Esophagus squamous epithelium (tissue), 5 donors: Measurements from ENCODE around the gene C12orf60. TPM values are rescaled to one million over a fixed set of nuclear protein-coding genes. Genes with fewer than 3 reads are reported as not detected.

Source experiments
- DNase-seq: peaks from one replicate; lab custom pipeline; 2025; lab: John Stamatoyannopoulos, UW
- H3K27ac ChIP-seq, 4 donors: fragments of 200-600 bp; sonication (generic); one replicate each; pipeline ENCODE4 v1.5.1; 2016 to 2019; ENCODE audit warnings: mild to moderate bottlenecking in 1 of 4
- H3K27me3 ChIP-seq, 4 donors: fragments of 200-600 bp; sonication (generic); 1 replicate in 3 of 4; 2 replicates in 1 of 4; pipeline versions ENCODE4 v1.5.1 to v1.6.0; 2017 to 2021; ENCODE audit warnings: antibody characterized with exemption in 1 of 4
- H3K36me3 ChIP-seq, 3 donors: fragments of 200-600 bp; sonication (generic); one replicate each; pipeline ENCODE4 v1.5.1; 2016 to 2019
- H3K4me1 ChIP-seq, 3 donors: fragments of 200-600 bp; sonication (generic); one replicate each; pipeline ENCODE4 v1.5.1; 2017 to 2019
- H3K4me3 ChIP-seq, 4 donors: fragments of 200-600 bp; sonication (generic); 1 replicate in 3 of 4; 2 replicates in 1 of 4; pipeline ENCODE4 v1.5.1; 2016 to 2019; ENCODE audit warnings: mild to moderate bottlenecking in 2 of 4, moderate library complexity in 1 of 4
- H3K9me3 ChIP-seq, 3 donors: fragments of 200-600 bp; sonication (generic); one replicate each; pipeline ENCODE4 v1.5.1; 2016 to 2019
- POLR2A ChIP-seq, 4 donors: fragments of 450-650 bp; IDR thresholded peaks; one replicate each; pipeline ENCODE4 v1.6.1; 2017; ENCODE audit warnings: antibody characterized with exemption in 4 of 4, mild to moderate bottlenecking in 4 of 4, moderate library complexity in 3 of 4
- WGBS, 2 donors: methylation state at CpG; one replicate each; pipeline ENCODE4 v1.1.5; 2018; 5-methylcytosine and 5-hydroxymethylcytosine counted together
- intact Hi-C: fragments of 100-400 bp; cut with DNase I; formaldehyde crosslinking; loops from one replicate; pipeline ENCODE4 v1.15.0; 2022
- total RNA-seq, 4 donors: library from RNA; depleted of rRNA; stranded (reverse); fragments of >200 nt; gene quantifications; one replicate each; pipeline ENCODE4 v1.1.0, GENCODE V29; 2016
- TF ChIP-seq, protein P1 (sequence below), 6 experiments: fragments of 450-650 bp in 4 of 6; fragments of 200-600 bp in 2 of 6; sonication (generic) in 2 of 6; IDR thresholded peaks; one replicate each; pipeline ENCODE4 v1.5.1; 2016 to 2019; ENCODE audit warnings: antibody characterized with exemption in 6 of 6, mild to moderate bottlenecking in 4 of 6, moderate library complexity in 4 of 6
- donor health status: DM: yes; HTN: yes; CAD: no.

C12orf60 gene
- total RNA-seq, 4 donors from 2014 or later = 0.15 to 2.6 (median 0.65) TPM

DNA sequence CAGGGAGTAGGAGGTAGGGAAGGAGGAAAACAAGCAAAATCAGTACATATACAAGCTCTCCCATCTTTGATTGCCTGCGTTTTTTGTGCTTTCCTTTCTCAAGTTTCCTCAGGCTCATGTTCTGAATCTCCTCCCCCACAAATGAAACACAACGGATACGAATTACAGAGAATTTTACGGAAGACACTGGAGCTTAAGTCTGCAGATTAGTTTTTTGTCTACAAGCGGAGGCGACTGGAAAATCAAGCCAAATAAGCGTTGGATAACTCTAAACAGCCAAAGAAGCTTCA, 804 bp upstream of the C12orf60 start:
- peaks cover 4 to 38% (median 11%) of the 10 kb centered on the region in 3 donors for H3K4me1 ChIP-seq
- H3K9me3 ChIP-seq = no peaks in the 10 kb centered on the region
- H3K4me3 ChIP-seq = peak overlapping the region; percentile 68 to 95 (median 88)
- TF ChIP-seq, protein P1, sequence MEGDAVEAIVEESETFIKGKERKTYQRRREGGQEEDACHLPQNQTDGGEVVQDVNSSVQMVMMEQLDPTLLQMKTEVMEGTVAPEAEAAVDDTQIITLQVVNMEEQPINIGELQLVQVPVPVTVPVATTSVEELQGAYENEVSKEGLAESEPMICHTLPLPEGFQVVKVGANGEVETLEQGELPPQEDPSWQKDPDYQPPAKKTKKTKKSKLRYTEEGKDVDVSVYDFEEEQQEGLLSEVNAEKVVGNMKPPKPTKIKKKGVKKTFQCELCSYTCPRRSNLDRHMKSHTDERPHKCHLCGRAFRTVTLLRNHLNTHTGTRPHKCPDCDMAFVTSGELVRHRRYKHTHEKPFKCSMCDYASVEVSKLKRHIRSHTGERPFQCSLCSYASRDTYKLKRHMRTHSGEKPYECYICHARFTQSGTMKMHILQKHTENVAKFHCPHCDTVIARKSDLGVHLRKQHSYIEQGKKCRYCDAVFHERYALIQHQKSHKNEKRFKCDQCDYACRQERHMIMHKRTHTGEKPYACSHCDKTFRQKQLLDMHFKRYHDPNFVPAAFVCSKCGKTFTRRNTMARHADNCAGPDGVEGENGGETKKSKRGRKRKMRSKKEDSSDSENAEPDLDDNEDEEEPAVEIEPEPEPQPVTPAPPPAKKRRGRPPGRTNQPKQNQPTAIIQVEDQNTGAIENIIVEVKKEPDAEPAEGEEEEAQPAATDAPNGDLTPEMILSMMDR (IDR thresholded peaks at IDR 0.05) = no peak
- TF ChIP-seq POLR2A (IDR thresholded peaks at IDR 0.05) = no peak
- peak overlapping the region; percentile 87 to 98 (median 96) for H3K27ac ChIP-seq
- 0% methylated on average over 5 of the region's 7 CpGs for WGBS, 2 donors
- H3K36me3 ChIP-seq = peaks cover 0 to 22% (median 14%) of the 10 kb centered on the region in 3 donors
- intact Hi-C loops = no loop called here
- no peaks in the 10 kb centered on the region for H3K27me3 ChIP-seq
- DNase-seq = no peak

DNA sequence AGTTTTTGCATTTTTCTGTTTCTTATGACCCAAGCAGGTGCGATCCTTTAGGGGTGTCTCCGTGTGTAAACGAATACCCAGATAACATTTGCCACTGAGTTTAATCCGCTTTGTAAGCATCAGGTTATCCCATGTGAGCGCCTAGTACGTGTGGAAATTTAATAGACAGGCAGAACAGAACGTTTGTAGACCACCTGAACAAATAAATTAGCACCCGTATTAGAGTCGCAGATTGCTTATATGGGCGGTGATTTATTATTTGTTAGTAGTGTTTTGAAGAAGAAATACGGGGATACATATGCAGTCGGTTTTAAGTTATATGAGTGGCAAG, 325 bp downstream of the C12orf60 start:
- H3K4me1 ChIP-seq = peaks cover 4 to 38% (median 11%) of the 10 kb centered on the region in 3 donors
- WGBS, 2 donors = 0% methylated on average over 12 of the region's 12 CpGs
- no peaks in the 10 kb centered on the region for H3K27me3 ChIP-seq
- peaks cover 0 to 11% (median 5%) of the 10 kb centered on the region in 3 donors for H3K36me3 ChIP-seq
- peak overlapping the region; percentile 68 to 95 (median 88) for H3K4me3 ChIP-seq
- intact Hi-C loops = no loop called here
- DNase-seq = no peak
- H3K27ac ChIP-seq = peak overlapping the region; percentile 87 to 98 (median 96)
- TF ChIP-seq, protein P1 (IDR thresholded peaks at IDR 0.05) = no peak
- no peak for TF ChIP-seq POLR2A (IDR thresholded peaks at IDR 0.05)
- no peaks in the 10 kb centered on the region for H3K9me3 ChIP-seq

GRCh38 chr12:14810167-14810952, 6.9 kb downstream of the C12orf60 start:
- WGBS, 2 donors = 83 to 86% methylated on average over 5 of the region's 5 CpGs
- no peak for TF ChIP-seq POLR2A (IDR thresholded peaks at IDR 0.05)
- TF ChIP-seq, protein P1 (IDR thresholded peaks at IDR 0.05) = no peak
- Histone ChIP-seq H3K36me3 (no peaks in the 10 kb centered on the region), H3K4me3 (no peak overlapping the region), H3K4me1 (no peaks in the 10 kb centered on the region), H3K9me3 (no peaks in the 10 kb centered on the region), H3K27me3 (no peaks in the 10 kb centered on the region), H3K27ac (no peak overlapping the region)
- no peak for DNase-seq
- intact Hi-C loops = no loop called here

DNA sequence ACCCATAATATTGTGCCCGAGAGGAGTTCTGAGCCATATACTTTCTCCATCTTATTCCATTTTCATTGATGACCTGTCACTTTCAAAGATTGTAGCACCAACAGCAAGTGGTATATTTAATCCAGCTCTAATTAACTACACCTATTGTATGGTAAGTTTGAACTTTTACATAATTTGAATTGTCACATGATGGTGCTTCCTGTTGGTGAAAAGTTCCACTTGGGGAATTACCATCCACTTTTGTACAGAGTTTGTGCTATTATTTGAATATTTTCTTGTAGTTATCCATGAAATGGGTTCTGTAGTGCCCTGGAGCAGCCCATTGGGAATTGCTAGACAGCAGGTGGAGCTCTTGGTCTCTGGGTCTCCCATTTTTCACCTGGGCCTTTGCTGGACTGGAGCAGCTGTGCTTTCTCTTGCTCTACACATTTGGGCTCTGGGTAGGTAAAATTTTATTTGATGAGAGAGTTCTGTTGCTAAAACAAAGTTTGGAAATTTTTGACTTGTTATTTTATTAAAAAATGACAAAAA, 7.5 kb downstream of the C12orf60 start:
- no peak for DNase-seq
- Histone ChIP-seq H3K36me3 (no peaks in the 10 kb centered on the region), H3K27ac (no peak overlapping the region), H3K9me3 (no peaks in the 10 kb centered on the region), H3K4me1 (no peaks in the 10 kb centered on the region), H3K4me3 (no peak overlapping the region), H3K27me3 (no peaks in the 10 kb centered on the region)
- TF ChIP-seq, protein P1 (IDR thresholded peaks at IDR 0.05) = peak in 3 of 6 experiments; percentile 19 to 43 (median 25)
- no peak for TF ChIP-seq POLR2A (IDR thresholded peaks at IDR 0.05)
- WGBS, 2 donors = 100% methylated on average over 1 of the region's 1 CpG
- intact Hi-C loops = no loop called here

GRCh38 chr12:14811486-14811885, 8.0 kb downstream of the C12orf60 start:
- Histone ChIP-seq H3K4me3 (no peak overlapping the region), H3K9me3 (no peaks in the 10 kb centered on the region), H3K4me1 (no peaks in the 10 kb centered on the region), H3K27ac (no peak overlapping the region), H3K36me3 (no peaks in the 10 kb centered on the region), H3K27me3 (no peaks in the 10 kb centered on the region)
- intact Hi-C loops = no loop called here
- no peak for DNase-seq
- WGBS, 2 donors = 97 to 98% methylated on average over 2 of the region's 2 CpGs
- TF ChIP-seq, protein P1 (IDR thresholded peaks at IDR 0.05) = no peak
- TF ChIP-seq POLR2A (IDR thresholded peaks at IDR 0.05) = no peak
